H1 (cell line): ENCODE measurements around the gene IZUMO2. TPM values are rescaled to one million over a fixed set of nuclear protein-coding genes. Genes with fewer than 3 reads are reported as not detected.

Experiments used
- CTCF ChIA-PET: fragments of 300-600 bp; sonication (Branson Sonifier 250); formaldehyde crosslinking; loops from one replicate; lab custom pipeline; 2021; ENCODE audit not compliant: partially characterized antibody; lab: Charles Lee
- POLR2A ChIA-PET: fragments of 300-600 bp; sonication (Branson Sonifier 250); formaldehyde crosslinking; loops from one replicate; lab custom pipeline; 2021; ENCODE audit warnings: inconsistent platforms; ENCODE audit not compliant: partially characterized antibody; lab: Charles Lee
- DNase-seq, 2 experiments: peaks; one replicate each; pipeline versions ENCODE4 v3.0.0 to v3.0.0-alpha.2; 2010 to 2022; ENCODE audit warnings: low spot score in 2 of 2, low read depth in 1 of 2, mixed read lengths in 1 of 2
- FAIRE-seq: peaks from 2 replicates; lab custom pipeline; 2011; peaks lifted over from hg19 to GRCh38; lab: Jason Lieb, UNC
- H2AFZ ChIP-seq: 2 replicates; pipeline ENCODE4 v1.8.1; 2012; ENCODE audit warnings: low read length, inconsistent platforms
- H2AK5ac ChIP-seq: 2 replicates; pipeline ENCODE4 v1.6.1; 2013; ENCODE audit warnings: low read depth, low read length
- H2BK120ac ChIP-seq: replicated peaks from 2 replicates; pipeline ENCODE3; 2013; ENCODE audit warnings: low read depth, low read length, inconsistent platforms
- H2BK12ac ChIP-seq: 2 replicates; pipeline ENCODE4 v1.6.1; 2013; ENCODE audit warnings: low read depth, low read length
- H2BK15ac ChIP-seq: 2 replicates; pipeline ENCODE4 v1.6.1; 2013; ENCODE audit warnings: low read length
- H2BK20ac ChIP-seq: 2 replicates; pipeline ENCODE4 v1.6.1; 2013; ENCODE audit warnings: low read length
- H2BK5ac ChIP-seq: 2 replicates; pipeline ENCODE4 v1.6.1; 2013; ENCODE audit warnings: low read depth, low read length
- H3K14ac ChIP-seq: 2 replicates; pipeline ENCODE4 v1.6.1; 2013; ENCODE audit warnings: inconsistent platforms; ENCODE audit not compliant: insufficient read length
- H3K18ac ChIP-seq: 2 replicates; pipeline ENCODE4 v1.6.1; 2013; ENCODE audit warnings: low read length; ENCODE audit errors: extremely low read depth
- H3K23ac ChIP-seq: 2 replicates; pipeline ENCODE4 v1.6.1; 2013; ENCODE audit warnings: inconsistent platforms; ENCODE audit not compliant: insufficient read length
- H3K23me2 ChIP-seq: 2 replicates; pipeline ENCODE4 v1.6.1; 2013; ENCODE audit warnings: low read depth, low read length
- H3K27ac ChIP-seq: 2 replicates; pipeline ENCODE4 v1.6.1; 2011; ENCODE audit warnings: low read depth, low read length, inconsistent platforms
- H3K27me3 ChIP-seq, 4 experiments: replicated peaks in 1 of 4; 1 replicate in 1 of 4; 2 replicates in 3 of 4; pipeline versions ENCODE4 v1.6.1 to v1.8.1; 2011 to 2013; ENCODE audit warnings: low read length in 3 of 4, mild to moderate bottlenecking in 3 of 4, inconsistent platforms in 2 of 4, mixed read lengths in 2 of 4, moderate library complexity in 1 of 4; ENCODE audit not compliant: control insufficient read depth in 3 of 4, insufficient read depth in 3 of 4; ENCODE audit errors: extremely low read depth in 1 of 4
- H3K36me3 ChIP-seq, 4 experiments: 2 replicates each; pipeline versions ENCODE4 v1.6.1 to v1.8.1; 2011 to 2013; ENCODE audit warnings: mild to moderate bottlenecking in 4 of 4, low read length in 3 of 4, moderate library complexity in 2 of 4, control low read depth in 1 of 4, inconsistent platforms in 1 of 4; ENCODE audit not compliant: insufficient read depth in 4 of 4, control insufficient read depth in 2 of 4
- H3K4ac ChIP-seq: replicated peaks from 2 replicates; pipeline ENCODE3; 2013; ENCODE audit warnings: low read length, low read depth, mixed read lengths, inconsistent platforms; ENCODE audit not compliant: insufficient read length
- H3K4me1 ChIP-seq, 4 experiments: replicated peaks in 1 of 4; 1 replicate in 1 of 4; 2 replicates in 3 of 4; pipeline versions ENCODE4 v1.6.1 to v1.8.1; 2011 to 2013; ENCODE audit warnings: low read length in 3 of 4, inconsistent platforms in 2 of 4, mixed read lengths in 1 of 4; ENCODE audit not compliant: insufficient read depth in 4 of 4, control insufficient read depth in 3 of 4
- H3K4me2 ChIP-seq, 2 experiments: 2 replicates each; pipeline versions ENCODE4 v1.6.1 to v1.8.1; 2011 to 2013; ENCODE audit warnings: low read depth in 2 of 2, low read length in 2 of 2, control low read depth in 1 of 2, inconsistent platforms in 1 of 2, mild to moderate bottlenecking in 1 of 2; ENCODE audit not compliant: insufficient read depth in 1 of 2
- H3K4me3 ChIP-seq, 4 experiments: fragments of 200-600, 300-600 bp in 1 of 4; sonication (generic), shearing (Covaris generic), sonication (Bioruptor Twin) in 1 of 4; 2 replicates each; pipeline versions ENCODE4 v1.5.1 to v1.8.1; 2011 to 2016; ENCODE audit warnings: low read length in 4 of 4, low read depth in 3 of 4, control low read depth in 2 of 4, inconsistent platforms in 2 of 4, mild to moderate bottlenecking in 2 of 4, mixed read lengths in 1 of 4, moderate library complexity in 1 of 4; ENCODE audit not compliant: insufficient read depth in 2 of 4; ENCODE audit errors: extremely low read depth in 1 of 4
- H3K56ac ChIP-seq: replicated peaks from 2 replicates; pipeline ENCODE3; 2013; ENCODE audit warnings: low read depth, mild to moderate bottlenecking, mixed read lengths, low read length, inconsistent platforms; ENCODE audit not compliant: insufficient read length
- H3K79me1 ChIP-seq: 2 replicates; pipeline ENCODE4 v1.6.1; 2013; ENCODE audit warnings: low read depth, low read length, control low read depth
- H3K79me2 ChIP-seq, 2 experiments: 2 replicates each; pipeline versions ENCODE4 v1.6.1 to v1.8.1; 2012 to 2013; ENCODE audit warnings: low read length in 2 of 2, mild to moderate bottlenecking in 2 of 2, inconsistent platforms in 1 of 2; ENCODE audit not compliant: insufficient read depth in 2 of 2, control insufficient read depth in 1 of 2
- H3K9ac ChIP-seq, 4 experiments: replicated peaks in 1 of 4; 1 replicate in 1 of 4; 2 replicates in 3 of 4; pipeline versions ENCODE4 v1.6.1 to v1.8.1; 2011 to 2013; ENCODE audit warnings: low read depth in 3 of 4, low read length in 3 of 4, control low read depth in 2 of 4, mild to moderate bottlenecking in 2 of 4, moderate library complexity in 2 of 4, inconsistent platforms in 1 of 4; ENCODE audit errors: extremely low read depth in 1 of 4
- H3K9me3 ChIP-seq, 2 experiments: 2 replicates each; pipeline versions ENCODE4 v1.6.1 to v1.8.1; 2012 to 2013; ENCODE audit warnings: mild to moderate bottlenecking in 2 of 2, moderate library complexity in 2 of 2, control low read depth in 1 of 2, inconsistent platforms in 1 of 2, low read depth in 1 of 2, low read length in 1 of 2, mixed read lengths in 1 of 2; ENCODE audit not compliant: insufficient read depth in 2 of 2
- H4K20me1 ChIP-seq, 2 experiments: replicated peaks in 1 of 2; 2 replicates each; pipeline versions ENCODE3 to v1.8.1; 2011 to 2013; ENCODE audit warnings: inconsistent platforms in 2 of 2, low read length in 2 of 2, mild to moderate bottlenecking in 1 of 2; ENCODE audit not compliant: insufficient read depth in 2 of 2, control insufficient read depth in 1 of 2
- H4K5ac ChIP-seq: 2 replicates; pipeline ENCODE4 v1.6.1; 2013; ENCODE audit warnings: low read length, low read depth, mixed read lengths, inconsistent platforms; ENCODE audit not compliant: insufficient read length
- H4K8ac ChIP-seq: 2 replicates; pipeline ENCODE4 v1.8.0; 2013; ENCODE audit warnings: mild to moderate bottlenecking, moderate library complexity, low read length, inconsistent platforms; ENCODE audit not compliant: insufficient read depth; ENCODE audit errors: extremely low read depth
- H4K91ac ChIP-seq: replicated peaks from 2 replicates; pipeline ENCODE3; 2013; ENCODE audit warnings: low read length, mixed read lengths, inconsistent platforms; ENCODE audit not compliant: insufficient read length
- CHD2 ChIP-seq: IDR thresholded peaks from 2 replicates; pipeline ENCODE4 v1.6.1; 2012; ENCODE audit warnings: low read length, improper control_type of control experiment
- CTBP2 ChIP-seq: IDR thresholded peaks from 2 replicates; pipeline ENCODE4 v1.7.0; 2011; ENCODE audit warnings: borderline replicate concordance, mild to moderate bottlenecking, moderate library complexity, mixed read lengths, low read length; ENCODE audit not compliant: insufficient read depth, insufficient read length
- EGR1 ChIP-seq: IDR thresholded peaks from 2 replicates; pipeline ENCODE4 v1.6.1; 2011; ENCODE audit warnings: low read depth, low read length, borderline replicate concordance
- GTF2F1 ChIP-seq: IDR thresholded peaks from 2 replicates; pipeline ENCODE4 v1.6.1; 2012; ENCODE audit warnings: low read depth, low read length, improper control_type of control experiment, borderline replicate concordance
- RXRA ChIP-seq: IDR thresholded peaks from 2 replicates; pipeline ENCODE4 v1.6.1; 2011; ENCODE audit warnings: low read depth, mild to moderate bottlenecking, low read length, moderate library complexity; ENCODE audit not compliant: insufficient read depth
- SP2 ChIP-seq: IDR thresholded peaks from 2 replicates; pipeline ENCODE4 v1.6.1; 2012; ENCODE audit warnings: mild to moderate bottlenecking, low read length, inconsistent platforms
- SUZ12 ChIP-seq: fragments of 200-600 bp; sonication (generic); IDR thresholded peaks from 2 replicates; pipeline ENCODE4 v1.6.1; 2012; ENCODE audit warnings: mild to moderate bottlenecking, inconsistent platforms, low read length, moderate library complexity, mixed read lengths
- TAF7 ChIP-seq: optimal IDR thresholded peaks from 2 replicates; pipeline ENCODE3; 2011; ENCODE audit warnings: low read depth, mild to moderate bottlenecking, inconsistent platforms, low read length, moderate library complexity, borderline replicate concordance
- YY1 ChIP-seq: IDR thresholded peaks from 2 replicates; pipeline ENCODE4 v1.6.1; 2011; ENCODE audit warnings: low read depth, mild to moderate bottlenecking, low read length
- WGBS, 2 experiments: shearing (Covaris generic) in 1 of 2; methylation state at CpG; one replicate each; pipeline versions ENCODE4 v1.1.6 to v1.1.7; 2013 to 2015; ENCODE audit warnings: low lambda C conversion rate in 2 of 2, mixed read lengths in 2 of 2, inconsistent platforms in 1 of 2, low coverage in 1 of 2, missing lambda C conversion rate in 1 of 2; ENCODE audit not compliant: insufficient replicate concordance in 2 of 2, insufficient coverage in 1 of 2, insufficient read length in 1 of 2; ENCODE audit errors: extremely low coverage in 1 of 2, missing lambda C conversion rate in 1 of 2; 5-methylcytosine and 5-hydroxymethylcytosine counted together
- polyA plus RNA-seq, 7 experiments: library from polyadenylated mRNA; depleted of rRNA in 3 of 7; stranded (reverse) in 5 of 7; unstranded in 2 of 7; fragments of >200 nt in 5 of 7; fragments of 200-250 nt in 2 of 7; gene quantifications; 1 replicate in 5 of 7; 2 replicates in 1 of 7; 4 replicates in 1 of 7; pipeline versions ENCODE4 v1.2.1 to v1.2.3, GENCODE V29; 2011 to 2013; ENCODE audit warnings: missing spikeins in 2 of 7, mixed read lengths in 2 of 7
- total RNA-seq: library from RNA; stranded (reverse); fragmentation: NEBNext Ultra II Directional; extraction: Animal tissue kit (Norgen Biotek cat#: 25700); gene quantifications from 2 replicates; pipeline ENCODE4 v1.2.1, GENCODE V29; 2021

The IZUMO2 gene
- total and polyA plus RNA-seq, 2 of the 8 experiments (the other 6 are each of a cell fraction or from before 2014, with no cell fraction given), result 1.7 to 1.9 TPM

DNA sequence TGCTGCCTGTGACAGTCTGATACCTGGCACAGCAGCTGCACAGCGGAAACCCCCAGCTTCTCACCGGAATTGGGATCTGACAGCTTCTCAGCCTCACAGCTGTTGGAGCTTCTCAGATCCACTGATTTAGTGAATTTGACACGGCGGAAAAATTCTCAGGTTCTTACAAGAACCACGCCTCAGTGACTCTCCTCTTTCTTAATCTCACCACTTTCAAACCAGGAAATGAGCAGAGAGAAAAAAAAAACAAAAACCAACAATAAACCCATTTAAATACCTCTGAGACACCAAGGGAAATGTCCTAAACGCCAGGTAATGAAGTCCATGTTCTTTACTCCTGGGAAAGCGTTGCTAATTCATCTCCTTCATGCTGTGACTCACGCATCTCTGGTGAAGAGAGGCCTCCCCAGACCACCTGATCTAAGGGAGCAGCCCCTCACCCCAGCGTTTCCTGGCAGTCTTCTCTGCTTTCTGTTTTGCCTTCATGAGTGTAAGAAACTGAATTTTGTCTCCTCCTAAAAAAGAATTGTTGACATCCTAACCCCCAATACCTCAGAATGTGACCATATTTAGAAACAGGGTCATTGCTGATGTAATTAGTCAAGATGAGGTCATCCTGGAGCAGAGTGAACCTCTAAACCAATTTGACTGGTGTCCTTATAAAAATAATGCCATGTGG lies 15.9 kb upstream of the IZUMO2 start:
- no peak overlapping the region for H3K4me3 ChIP-seq
- no peaks in the 10 kb centered on the region for H3K79me1 ChIP-seq
- no peak overlapping the region for H3K14ac ChIP-seq
- FAIRE-seq, result no peak
- no peak overlapping the region for H3K56ac ChIP-seq
- 72% methylated on average over 9 of the region's 9 CpGs; no CpG with 5 or more reads in 1 of the 2 experiments for WGBS, 2 experiments
- H3K79me2 ChIP-seq, result no peaks in the 10 kb centered on the region
- ChIA-PET POLR2A (interaction anchor here (0.7 kb wide), 1 partner anchor 153 kb away, joined by 4 read pairs; no protein-coding TSS in a partner anchor), CTCF (no interaction called here)
- DNase-seq, result no peak
- no peak overlapping the region for H2BK120ac ChIP-seq
- no peak overlapping the region for H4K91ac ChIP-seq
- peaks cover 9 to 18% of the 10 kb centered on the region in 2 experiments; a peak in 3 of 4 replicates for H3K9me3 ChIP-seq
- no peak overlapping the region for H2BK5ac ChIP-seq
- no peak overlapping the region for H2BK12ac ChIP-seq
- no peak overlapping the region for H2AFZ ChIP-seq
- H3K4me2 ChIP-seq, result no peak overlapping the region
- H2BK20ac ChIP-seq, result no peak overlapping the region
- H3K27me3 ChIP-seq, result no peaks in the 10 kb centered on the region
- H3K4me1 ChIP-seq, result no peaks in the 10 kb centered on the region
- H3K27ac ChIP-seq, result no peak overlapping the region
- H3K36me3 ChIP-seq, result no peaks in the 10 kb centered on the region
- H4K8ac ChIP-seq, result no peak overlapping the region
- H2BK15ac ChIP-seq, result no peak overlapping the region
- H3K18ac ChIP-seq, result no peak overlapping the region
- TF ChIP-seq YY1 (no peak), CHD2 (no peak), TAF7 (no peak), CTBP2 (no peak), GTF2F1 (no peak), EGR1 (no peak), SUZ12 (no peak), SP2 (no peak), RXRA (no peak)
- H3K23ac ChIP-seq, result no peak overlapping the region
- H4K5ac ChIP-seq, result no peak overlapping the region
- H2AK5ac ChIP-seq, result no peak overlapping the region
- H4K20me1 ChIP-seq, result no peaks in the 10 kb centered on the region
- no peak overlapping the region for H3K4ac ChIP-seq
- H3K23me2 ChIP-seq, result no peaks in the 10 kb centered on the region
- H3K9ac ChIP-seq, result no peak overlapping the region
